Myocyte (in vitro differentiated cells): ENCODE results near the gene LUC7L2. TPM values are rescaled to one million over a fixed set of nuclear protein-coding genes. Genes with fewer than 3 reads are reported as not detected.
A peak's percentile ranks its signal among the peaks of the same experiment; 100 is the strongest.
"Not testable (repeated sequence)": the region's sequence is repeated elsewhere in the genome, so short reads cannot be mapped to it uniquely, and the experiment has no call there.

Experiments
- DNase-seq: peaks from one replicate; pipeline ENCODE4 v3.0.0-alpha.2; 2012; ENCODE audit warnings: low read depth
- total RNA-seq: library from RNA; depleted of rRNA; stranded (reverse); fragments of >200 nt; gene quantifications from 2 replicates; pipeline ENCODE4 v1.2.3, GENCODE V29; 2014

The LUC7L2 gene
- total RNA-seq, 1 donor from 2014 or later, result 81.1 TPM

- DNase-seq, result no peak
Measured at GRCh38 chr7:139355320-139355719, 4.4 kb upstream of the LUC7L2 start.

- DNase-seq, result not testable (repeated sequence)
Measured at GRCh38 chr7:139357729-139358506, 1.8 kb upstream of the LUC7L2 start.

- no peak for DNase-seq
Measured at GRCh38 chr7:139358541-139359365, 941 bp upstream of the LUC7L2 start.

DNA sequence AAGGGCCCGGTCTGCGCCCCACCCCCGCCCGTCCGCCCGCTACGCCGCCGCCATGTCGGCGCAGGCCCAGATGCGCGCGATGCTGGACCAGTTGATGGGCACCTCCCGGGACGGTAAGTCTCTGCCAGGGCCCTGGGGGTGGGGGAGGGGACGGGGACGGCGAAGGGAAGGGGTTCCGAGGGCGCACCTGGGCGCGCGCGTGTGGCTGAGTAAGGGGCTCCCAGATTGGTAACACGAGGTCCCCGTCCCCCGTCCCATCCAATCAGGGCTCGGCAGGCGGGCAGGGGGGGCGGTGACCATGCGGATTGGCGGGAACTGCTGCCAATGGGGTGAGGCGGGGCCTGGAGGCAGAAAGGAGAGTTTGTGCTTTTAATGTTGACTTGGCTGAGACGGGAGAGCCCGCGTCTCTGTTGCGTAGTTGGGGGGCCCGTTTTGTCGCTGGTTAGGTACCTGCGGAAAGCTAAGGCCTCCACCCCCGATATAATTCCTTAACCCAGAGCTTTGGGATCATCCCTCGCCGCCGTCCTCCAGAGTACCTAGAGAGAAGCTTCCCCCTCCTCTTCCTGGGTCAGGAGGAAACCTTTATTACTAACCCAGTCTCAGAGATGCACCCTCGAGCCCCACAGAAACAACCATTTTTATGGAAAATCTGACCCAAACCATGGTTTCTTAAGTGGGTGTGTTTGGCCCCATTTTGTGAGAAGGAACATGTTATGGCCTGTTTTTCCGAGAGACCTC, 685 bp downstream of the LUC7L2 start:
- DNase-seq, result peak; percentile 97

GRCh38 chr7:139360948-139361307, 1.2 kb downstream of the LUC7L2 start:
- no peak for DNase-seq

DNA sequence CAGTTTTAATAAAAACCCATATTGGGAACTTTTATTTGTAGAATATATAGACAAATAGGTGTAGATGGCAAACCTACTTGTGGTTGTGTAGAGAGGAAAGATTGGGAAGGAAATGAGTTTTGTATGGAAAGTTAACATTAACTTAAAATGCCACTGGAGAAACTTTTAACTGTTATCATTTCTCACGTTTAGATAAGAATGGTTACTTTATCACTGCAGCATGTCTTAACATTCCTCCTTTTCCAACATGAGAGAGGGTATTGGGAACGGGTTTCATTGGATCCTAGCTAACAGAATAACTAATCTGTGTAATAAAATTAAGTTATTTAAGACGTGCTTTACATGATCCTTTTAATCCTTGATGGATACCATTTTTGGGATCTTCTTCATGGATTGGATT, 1.8 kb downstream of the LUC7L2 start:
- DNase-seq, result no peak

GRCh38 chr7:139362302-139362701, 2.6 kb downstream of the LUC7L2 start:
- no peak for DNase-seq

DNA sequence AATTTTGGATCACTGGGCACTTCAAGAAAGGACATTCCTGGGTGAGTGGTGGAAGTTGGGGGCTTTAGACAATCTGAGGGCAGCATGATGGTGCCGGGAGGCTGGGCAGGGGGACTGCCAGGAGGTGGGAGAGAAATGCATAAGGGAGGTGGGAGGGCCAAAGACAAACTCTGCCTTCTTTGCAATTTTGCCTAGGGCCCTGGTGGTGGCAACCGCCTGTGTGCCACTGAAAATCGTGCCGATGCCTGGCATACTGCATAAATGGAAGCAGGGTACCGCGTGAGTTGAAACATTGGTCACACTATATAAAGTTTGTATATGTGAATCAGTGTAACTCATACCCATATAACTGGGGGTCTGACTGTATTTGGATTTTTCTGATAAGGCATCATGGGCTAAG, 3.3 kb downstream of the LUC7L2 start:
- DNase-seq, result no peak

GRCh38 chr7:139365336-139365735, 5.6 kb downstream of the LUC7L2 start:
- DNase-seq, result no peak

- DNase-seq, result no peak
Measured at GRCh38 chr7:139366400-139366799, 6.7 kb downstream of the LUC7L2 start.

GRCh38 chr7:139367438-139368155, 7.9 kb downstream of the LUC7L2 start:
- no peak for DNase-seq

DNA sequence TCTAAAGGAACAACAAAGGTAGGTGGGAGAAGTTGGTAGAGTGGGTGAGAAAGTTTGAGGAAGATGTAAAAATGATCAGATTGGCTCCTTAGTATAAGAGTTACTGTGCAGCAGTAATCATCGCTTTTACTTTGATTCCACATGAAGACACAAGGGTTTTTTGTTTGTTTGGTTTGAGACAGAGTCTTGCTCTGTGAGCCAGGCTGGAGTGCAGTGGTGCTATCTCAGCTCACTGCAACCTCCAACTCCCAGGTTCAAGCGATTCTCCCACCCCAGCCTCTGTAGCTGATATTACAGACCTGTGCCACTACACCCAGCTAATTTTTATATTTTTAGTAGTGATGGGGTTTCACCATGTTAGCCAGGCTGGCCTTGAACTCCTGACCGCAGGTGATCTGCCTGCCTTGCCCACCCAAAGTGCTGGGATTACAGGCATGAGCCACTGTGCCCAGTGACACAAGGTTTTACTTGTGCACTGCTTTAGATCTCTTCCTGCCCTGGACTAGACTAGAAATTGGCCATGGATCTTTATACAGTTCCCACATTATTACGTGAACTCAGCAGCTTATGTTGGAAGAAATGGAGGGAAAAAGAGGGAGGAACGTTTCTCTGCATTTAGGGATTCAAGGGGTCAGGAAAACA, 10.7 kb downstream of the LUC7L2 start:
- no peak for DNase-seq

GRCh38 chr7:139370943-139371313, 11.2 kb downstream of the LUC7L2 start:
- DNase-seq, result no peak

DNA sequence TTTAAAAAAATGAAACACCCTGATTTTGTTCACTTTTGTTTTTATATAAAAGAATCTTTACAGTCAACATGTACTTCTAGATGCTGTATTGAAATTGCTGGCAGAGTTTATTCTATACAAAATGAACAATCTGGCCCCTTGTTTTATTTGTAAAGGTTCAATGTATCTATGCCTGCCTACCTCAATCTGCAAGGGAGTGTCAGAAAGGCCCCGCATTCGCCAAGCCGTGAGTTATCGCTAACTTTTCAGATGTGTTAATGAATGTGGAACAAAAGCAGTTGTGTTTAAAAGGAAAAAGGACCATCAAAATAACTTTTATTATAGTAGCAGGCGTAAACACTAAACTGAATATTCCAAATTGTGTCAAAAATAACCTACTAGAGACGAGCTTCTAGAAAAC, 14.6 kb downstream of the LUC7L2 start:
- DNase-seq, result no peak

DNA sequence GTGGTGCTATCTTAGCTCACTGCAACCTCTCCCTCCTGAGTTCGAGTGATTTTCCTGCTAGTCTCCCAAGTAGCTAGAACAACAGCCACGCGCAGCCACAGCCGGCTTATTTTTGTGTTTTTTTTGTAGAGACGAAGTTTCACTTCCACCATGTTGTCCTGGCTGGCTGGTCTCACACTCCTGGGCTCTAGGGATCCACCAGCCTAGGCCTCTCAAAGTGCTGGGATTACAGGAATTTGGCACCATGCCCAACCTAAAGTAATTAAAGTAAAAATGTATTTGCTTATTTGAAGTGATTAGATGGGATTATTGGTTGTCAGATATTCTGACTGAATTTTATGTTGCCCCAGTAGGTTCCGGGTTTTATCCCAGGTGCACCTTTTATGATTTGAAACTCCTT, 22.7 kb downstream of the LUC7L2 start:
- DNase-seq, result no peak

DNA sequence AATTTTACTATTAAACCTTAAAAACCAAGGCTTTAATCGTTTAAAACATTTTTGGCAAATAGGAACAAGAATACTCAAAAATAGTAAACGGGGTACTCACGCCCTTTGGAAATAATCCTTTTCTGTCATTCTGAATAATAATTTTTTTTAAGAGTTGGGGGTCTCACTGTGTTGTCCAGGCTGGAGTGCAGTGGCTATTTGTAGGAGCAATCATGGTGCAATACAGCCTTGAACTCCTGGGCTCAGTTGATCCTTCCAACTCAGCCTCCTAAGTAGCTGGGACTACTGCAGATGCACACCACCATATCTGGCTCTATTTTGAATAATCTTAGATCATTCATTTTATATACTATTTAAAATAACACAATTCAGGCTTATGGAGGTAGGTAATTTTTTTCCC, 24.9 kb downstream of the LUC7L2 start:
- no peak for DNase-seq

DNA sequence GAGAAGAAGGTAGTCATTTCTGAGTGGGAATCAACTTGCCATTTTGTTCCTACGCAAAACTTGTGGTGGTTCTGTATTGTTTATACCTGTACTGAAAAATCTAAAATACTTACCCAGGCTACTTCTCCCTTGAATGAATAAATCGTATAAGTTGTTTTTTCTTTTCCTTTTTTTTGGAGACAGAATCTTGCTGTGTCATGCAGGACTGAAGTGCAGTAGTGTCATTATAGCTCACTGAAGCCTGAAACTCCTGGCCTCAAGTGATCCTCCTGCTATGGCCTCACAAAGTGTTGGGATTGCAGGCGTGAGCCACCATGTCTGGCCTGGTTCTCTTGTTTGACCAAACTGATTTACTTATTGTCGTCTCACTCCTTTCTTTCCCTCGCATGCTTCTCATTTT, 27.9 kb downstream of the LUC7L2 start:
- no peak for DNase-seq

DNA sequence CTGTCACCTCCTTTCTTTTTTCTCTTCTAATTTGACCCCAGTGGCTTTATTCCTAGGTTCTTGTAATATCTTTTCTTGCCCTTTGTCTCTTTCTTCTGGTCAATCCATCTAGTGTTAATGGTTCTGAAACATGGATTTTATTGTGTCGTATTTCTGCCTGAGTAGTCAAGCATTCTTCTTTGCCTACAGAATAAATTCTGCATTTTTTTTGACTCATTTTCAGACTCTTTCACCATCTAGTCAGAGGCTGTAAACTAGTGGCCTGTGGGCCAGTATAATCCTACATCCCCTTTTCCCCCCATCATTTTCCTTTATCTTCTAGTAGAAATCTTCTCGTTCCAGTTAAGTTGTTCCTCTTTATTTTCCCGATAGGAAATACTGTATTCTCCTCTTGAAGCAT, 29.4 kb downstream of the LUC7L2 start:
- no peak for DNase-seq

GRCh38 chr7:139389774-139390173, 30.1 kb downstream of the LUC7L2 start:
- no peak for DNase-seq

DNA sequence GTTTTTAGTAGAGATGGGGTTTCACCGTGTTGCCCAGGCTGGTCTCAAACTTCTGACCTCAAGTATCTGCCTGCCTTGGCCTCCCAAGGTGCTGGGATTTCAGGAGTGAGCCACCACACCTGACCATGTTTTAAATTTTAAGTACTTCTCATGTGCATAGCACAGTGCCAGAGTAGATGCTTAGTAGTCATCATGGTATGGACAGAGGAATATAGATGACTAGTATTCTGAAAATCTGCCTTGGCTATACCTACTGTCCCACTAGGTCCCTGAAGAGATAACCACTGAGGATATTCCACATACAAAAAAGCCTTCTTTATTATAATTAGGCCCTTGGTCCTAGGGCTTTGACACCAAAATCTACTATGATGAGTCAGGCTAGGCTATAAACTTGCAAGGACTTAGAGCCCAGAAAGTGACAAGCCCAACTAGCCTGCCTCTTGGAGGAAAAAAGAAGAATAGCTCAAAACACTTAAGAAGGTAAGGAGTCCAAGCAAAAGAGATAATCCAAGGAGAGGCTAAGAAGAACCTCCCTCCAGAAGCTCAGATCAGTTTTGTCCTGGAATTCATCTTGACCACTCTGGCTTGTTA, 34.0 kb downstream of the LUC7L2 start:
- DNase-seq, result peak; percentile 5

DNA sequence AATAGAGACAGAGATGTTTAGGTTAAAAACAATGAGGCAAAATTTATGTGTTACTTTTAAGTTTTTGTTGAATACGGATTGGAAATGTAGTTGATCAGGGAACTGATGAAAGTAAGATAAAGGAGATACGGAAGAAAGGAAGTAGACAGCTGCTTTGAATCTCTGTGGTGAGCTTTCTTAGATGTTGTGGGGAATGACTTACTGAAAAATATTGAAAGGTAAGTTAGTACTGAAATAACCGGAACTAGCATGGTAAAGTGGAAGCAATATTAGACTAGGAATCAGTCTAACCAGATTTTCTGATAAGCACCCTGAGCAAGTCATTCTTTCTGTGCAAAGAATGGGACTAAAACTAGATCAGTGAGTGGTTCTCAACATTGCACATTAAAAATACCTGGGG, 34.8 kb downstream of the LUC7L2 start:
- no peak for DNase-seq
